Naive thymus-derived CD4-positive, alpha-beta T cell (primary cell): ENCODE results near the gene CNTNAP1. TPM values are rescaled to one million over a fixed set of nuclear protein-coding genes. Genes with fewer than 3 reads are reported as not detected.

ENCODE experiments used
- ATAC-seq: fragments of 150-1000 bp; cut with Tn5 transposase; 2 replicates; pipeline ENCODE4 v1.10.0; 2021; ENCODE audit warnings: mild to moderate bottlenecking, moderate library complexity
- CTCF ChIA-PET: fragments of 350-600 bp; sonication (Branson Sonifier 250); formaldehyde crosslinking; loops from one replicate; lab custom pipeline; 2021; ENCODE audit warnings: antibody characterized with exemption; lab: Charles Lee
- POLR2A ChIA-PET: fragments of 350-600 bp; sonication (Branson Sonifier 250); formaldehyde crosslinking; loops from one replicate; lab custom pipeline; 2021; ENCODE audit warnings: antibody characterized with exemption, inconsistent platforms; lab: Charles Lee
- DNase-seq, 9 donors: peaks; one replicate each; pipeline versions ENCODE4 v3.0.0 to v3.0.0-alpha.2; 2020 to 2022; ENCODE audit warnings: mixed read lengths in 1 of 9
- H3K27ac ChIP-seq: one replicate; pipeline ENCODE4 v1.7.0; 2013; ENCODE audit warnings: mild to moderate bottlenecking, low read depth, low read length, moderate library complexity
- H3K27me3 ChIP-seq, 2 donors: one replicate each; pipeline ENCODE4 v1.7.0; 2013; ENCODE audit warnings: low read length in 2 of 2, mild to moderate bottlenecking in 2 of 2, moderate library complexity in 2 of 2; ENCODE audit not compliant: control insufficient read depth in 2 of 2, insufficient read depth in 2 of 2
- H3K36me3 ChIP-seq, 3 experiments: 1 replicate in 2 of 3; 2 replicates in 1 of 3; pipeline ENCODE4 v1.7.0; 2013; ENCODE audit warnings: low read length in 3 of 3, mild to moderate bottlenecking in 3 of 3, moderate library complexity in 1 of 3; ENCODE audit not compliant: insufficient read depth in 3 of 3, control insufficient read depth in 2 of 3
- H3K4me1 ChIP-seq, 2 donors: one replicate each; pipeline ENCODE4 v1.7.0; 2013; ENCODE audit warnings: low read length in 2 of 2, mild to moderate bottlenecking in 2 of 2, moderate library complexity in 1 of 2; ENCODE audit not compliant: control insufficient read depth in 2 of 2, insufficient read depth in 2 of 2
- H3K4me3 ChIP-seq: 2 replicates; pipeline ENCODE4 v1.7.0; 2013; ENCODE audit warnings: mild to moderate bottlenecking, low read length
- H3K9me3 ChIP-seq, 3 experiments: 1 replicate in 2 of 3; 2 replicates in 1 of 3; pipeline ENCODE4 v1.7.0; 2013; ENCODE audit warnings: low read length in 3 of 3; ENCODE audit not compliant: control insufficient read depth in 2 of 3
- H3K27ac Mint-ChIP-seq, 9 donors: one replicate each; pipeline ENCODE4 v1.8.0; 2020 to 2022; ENCODE audit warnings: mixed read lengths in 9 of 9, mild to moderate bottlenecking in 8 of 9, moderate library complexity in 5 of 9, inconsistent platforms in 2 of 9
- H3K27me3 Mint-ChIP-seq, 5 donors: one replicate each; pipeline ENCODE4 v1.8.0; 2021 to 2022; ENCODE audit warnings: mixed read lengths in 5 of 5, mild to moderate bottlenecking in 1 of 5
- H3K36me3 Mint-ChIP-seq, 5 donors: one replicate each; pipeline ENCODE4 v1.8.0; 2020 to 2022; ENCODE audit warnings: mixed read lengths in 5 of 5, mild to moderate bottlenecking in 3 of 5, inconsistent platforms in 1 of 5
- H3K4me1 Mint-ChIP-seq, 7 donors: one replicate each; pipeline ENCODE4 v1.8.0; 2020 to 2022; ENCODE audit warnings: mixed read lengths in 7 of 7, mild to moderate bottlenecking in 3 of 7, inconsistent platforms in 1 of 7
- H3K4me3 Mint-ChIP-seq, 10 donors: one replicate each; pipeline ENCODE4 v1.8.0; 2020 to 2022; ENCODE audit warnings: mild to moderate bottlenecking in 10 of 10, mixed read lengths in 10 of 10, moderate library complexity in 6 of 10, inconsistent platforms in 2 of 10
- H3K9me3 Mint-ChIP-seq, 11 donors: one replicate each; pipeline ENCODE4 v1.8.0; 2020 to 2022; ENCODE audit warnings: mixed read lengths in 11 of 11, mild to moderate bottlenecking in 4 of 11, inconsistent platforms in 1 of 11, moderate library complexity in 1 of 11
- intact Hi-C, 2 donors: fragments of 100-400 bp; cut with micrococcal nuclease; formaldehyde crosslinking; loops; one replicate each; pipeline ENCODE4 v1.15.1; 2023
- polyA plus RNA-seq, 2 donors: library from polyadenylated mRNA; unstranded; fragments of 300-500 nt; fragmentation: Illumina TruSeq; gene quantifications; one replicate each; pipeline ENCODE4 v1.2.3, GENCODE V29; 2021
- total RNA-seq, 6 experiments: library from RNA in 5 of 6; stranded (reverse) in 5 of 6; gene quantifications; 1 replicate in 5 of 6; 2 replicates in 1 of 6; pipeline ENCODE4 v1.2.3 and lab custom pipeline; 2021 to 2026

Gene CNTNAP1
- total and polyA plus RNA-seq, 7 experiments from 2014 or later, result 0.04 to 2.4 (median 1.0) TPM

- H3K36me3 Mint-ChIP-seq, result no peaks in the 10 kb centered on the region
- no peaks in the 10 kb centered on the region for H3K36me3 ChIP-seq
- H3K27me3 Mint-ChIP-seq, result peaks cover 35 to 48% (median 38%) of the 10 kb centered on the region in 5 donors
- ATAC-seq (peak; percentile 44), DNase-seq (peak; percentile 51 to 85 (median 59))
- ChIA-PET CTCF (interaction anchor here (0.6 to 3.6 kb wide), 4 partner anchors 69 to 99 kb away, joined by 3 to 30 read pairs (median 4); partner anchors contain the start of genes RETREG3 and TUBG1), POLR2A (interaction anchor here (0.6 to 1.4 kb wide), 7 partner anchors 10 to 683 kb away, joined by 3 to 5 read pairs (median 3); partner anchors contain the start of genes GHDC and STAT3)
- intact Hi-C loops, result loop anchor here (1.0 to 10.0 kb wide), 10 partner anchors 67 to 747 kb away; partner anchors contain the start of genes BECN1 (in 1 of the 2), EZH1 (in 1 of the 2), NAGLU (in 1 of the 2) and ODAD4 (in 1 of the 2)
- no peaks in the 10 kb centered on the region for H3K9me3 ChIP-seq
- peaks cover 5 to 21% of the 10 kb centered on the region in 2 donors for H3K27me3 ChIP-seq
- H3K27ac Mint-ChIP-seq, result peak overlapping the region; percentile 21 to 95 (median 81)
- peaks cover 51 to 60% of the 10 kb centered on the region in 2 donors for H3K4me1 ChIP-seq
- peak overlapping the region; percentile 79 to 94 (median 89) for H3K4me3 Mint-ChIP-seq
- H3K4me1 Mint-ChIP-seq, result peaks cover 26 to 67% (median 58%) of the 10 kb centered on the region in 7 donors
- peak overlapping the region; percentile 73 for H3K4me3 ChIP-seq
- peaks cover 0 to 8% (median 0%) of the 10 kb centered on the region in 11 donors for H3K9me3 Mint-ChIP-seq
- peak overlapping the region; percentile 64 for H3K27ac ChIP-seq
Observed at GRCh38 chr17:42677921-42678781, 4.2 kb upstream of the CNTNAP1 start.

- H3K27ac Mint-ChIP-seq, result peak overlapping the region in 8 of 9 donors; percentile 36 to 95 (median 50)
- peaks cover 30 to 71% (median 62%) of the 10 kb centered on the region in 7 donors for H3K4me1 Mint-ChIP-seq
- no peaks in the 10 kb centered on the region for H3K36me3 ChIP-seq
- ATAC-seq (no peak), DNase-seq (peak in 5 of 9 donors; percentile 14 to 55 (median 33))
- no peaks in the 10 kb centered on the region for H3K36me3 Mint-ChIP-seq
- H3K27me3 Mint-ChIP-seq, result peaks cover 38 to 52% (median 42%) of the 10 kb centered on the region in 5 donors
- CTCF ChIA-PET, result interaction anchor here (1.0 to 3.6 kb wide), 3 partner anchors 39 to 100 kb away, joined by 3 to 30 read pairs (median 4); partner anchors contain the start of genes RETREG3 and TUBG1
- peak overlapping the region; percentile 79 to 94 (median 88) for H3K4me3 Mint-ChIP-seq
- POLR2A ChIA-PET, result interaction anchor here (0.7 to 2.4 kb wide), 8 partner anchors 11 to 290 kb away, joined by 3 to 17 read pairs (median 3); partner anchors contain the start of genes PSMC3IP, RETREG3, STAT3 and TUBG1
- peaks cover 5 to 21% of the 10 kb centered on the region in 2 donors for H3K27me3 ChIP-seq
- peaks cover 0 to 8% (median 0%) of the 10 kb centered on the region in 11 donors for H3K9me3 Mint-ChIP-seq
- peak overlapping the region; percentile 73 for H3K4me3 ChIP-seq
- no peaks in the 10 kb centered on the region for H3K9me3 ChIP-seq
- peak overlapping the region; percentile 54 for H3K27ac ChIP-seq
- peaks cover 51 to 60% of the 10 kb centered on the region in 2 donors for H3K4me1 ChIP-seq
- intact Hi-C loops, result loop anchor here (1.0 to 10.0 kb wide), 12 partner anchors 9 to 748 kb away; partner anchors contain the start of genes BECN1 (in 1 of the 2), COASY (in 1 of the 2), EZH1 (in 1 of the 2) and NAGLU (in 1 of the 2)
Observed at GRCh38 chr17:42678951-42679491, 3.3 kb upstream of the CNTNAP1 start.

- DNase-seq, result peak; percentile 54 to 78 (median 75)
- CTCF ChIA-PET, result interaction anchor here (0.6 to 3.6 kb wide), 4 partner anchors 39 to 101 kb away, joined by 3 to 30 read pairs (median 4); partner anchors contain the start of genes RETREG3 and TUBG1
- peaks cover 31 to 51% (median 35%) of the 10 kb centered on the region in 5 donors for H3K27me3 Mint-ChIP-seq
- Histone ChIP-seq H3K27ac (peak overlapping the region; percentile 54), H3K4me1 (peaks cover 51 to 53% of the 10 kb centered on the region in 2 donors), H3K36me3 (no peaks in the 10 kb centered on the region), H3K4me3 (peak overlapping the region; percentile 60), H3K9me3 (no peaks in the 10 kb centered on the region), H3K27me3 (peaks cover 5 to 14% of the 10 kb centered on the region in 2 donors)
- intact Hi-C loops, result loop anchor here (1.0 to 10.0 kb wide), 12 partner anchors 9 to 749 kb away; partner anchors contain the start of genes BECN1 (in 1 of the 2), COASY (in 1 of the 2), EZH1 (in 1 of the 2) and NAGLU (in 1 of the 2)
- H3K4me1 Mint-ChIP-seq, result peaks cover 30 to 64% (median 55%) of the 10 kb centered on the region in 7 donors
- ATAC-seq, result peak; percentile 63
- H3K36me3 Mint-ChIP-seq, result no peaks in the 10 kb centered on the region
- peak overlapping the region; percentile 34 to 87 (median 53) for H3K27ac Mint-ChIP-seq
- H3K4me3 Mint-ChIP-seq, result peak overlapping the region; percentile 79 to 94 (median 88)
- POLR2A ChIA-PET, result interaction anchor here (0.7 to 2.4 kb wide), 8 partner anchors 11 to 291 kb away, joined by 3 to 17 read pairs (median 4); partner anchors contain the start of genes PSMC3IP, RETREG3, STAT3 and TUBG1
- peaks cover 0 to 9% (median 0%) of the 10 kb centered on the region in 11 donors for H3K9me3 Mint-ChIP-seq
Observed at GRCh38 chr17:42679492-42680330, 2.6 kb upstream of the CNTNAP1 start.

GRCh38 chr17:42680331-42680808, 2.0 kb upstream of the CNTNAP1 start:
- no peak for DNase-seq
- Mint-ChIP-seq H3K27ac (peak overlapping the region in 5 of 9 donors; percentile 18 to 87 (median 69)), H3K36me3 (no peaks in the 10 kb centered on the region), H3K27me3 (peaks cover 28 to 48% (median 32%) of the 10 kb centered on the region in 5 donors), H3K4me3 (peak overlapping the region; percentile 29 to 94 (median 70)), H3K9me3 (peaks cover 0 to 10% (median 0%) of the 10 kb centered on the region in 11 donors), H3K4me1 (peaks cover 30 to 61% (median 51%) of the 10 kb centered on the region in 7 donors)
- peaks cover 50 to 51% of the 10 kb centered on the region in 2 donors for H3K4me1 ChIP-seq
- H3K27me3 ChIP-seq, result peaks cover 5 to 12% of the 10 kb centered on the region in 2 donors
- H3K27ac ChIP-seq, result no peak overlapping the region
- intact Hi-C loops, result no loop called here
- POLR2A ChIA-PET, result interaction anchor here (0.8 to 2.4 kb wide), 3 partner anchors 10 to 103 kb away, joined by 5 to 17 read pairs (median 12); partner anchors contain the start of genes PSMC3IP, RETREG3 and TUBG1
- no peaks in the 10 kb centered on the region for H3K9me3 ChIP-seq
- no peaks in the 10 kb centered on the region for H3K36me3 ChIP-seq
- H3K4me3 ChIP-seq, result peak overlapping the region; percentile 60
- ATAC-seq, result no peak
- CTCF ChIA-PET, result interaction anchor here (0.6 to 3.6 kb wide), 2 partner anchors 72 to 101 kb away, joined by 3 to 30 read pairs; no protein-coding TSS in a partner anchor

GRCh38 chr17:42682722-42683403, 532 bp downstream of the CNTNAP1 start:
- H3K27ac Mint-ChIP-seq, result peak overlapping the region in 2 of 9 donors; percentile 46 to 51
- CTCF ChIA-PET, result interaction anchor here (1.2 kb wide), 1 partner anchor 105 kb away, joined by 5 read pairs; the partner anchor contains the start of gene PSMC3IP
- POLR2A ChIA-PET, result interaction anchor here (1.0 kb wide), 2 partner anchors 24 to 74 kb away, joined by 3 read pairs; no protein-coding TSS in a partner anchor

More at GRCh38 chr17:42682722-42683403, 532 bp downstream of the CNTNAP1 start:
- peaks cover 23 to 42% (median 28%) of the 10 kb centered on the region in 5 donors for H3K27me3 Mint-ChIP-seq
- H3K9me3 ChIP-seq, result no peaks in the 10 kb centered on the region
- H3K27me3 ChIP-seq, result peaks cover 4 to 5% of the 10 kb centered on the region in 2 donors
- DNase-seq (peak in 1 of 9 donors; percentile 37), ATAC-seq (no peak)
- peaks cover 30 to 51% (median 44%) of the 10 kb centered on the region in 7 donors for H3K4me1 Mint-ChIP-seq
- H3K9me3 Mint-ChIP-seq, result peaks cover 0 to 11% (median 0%) of the 10 kb centered on the region in 11 donors
- H3K36me3 ChIP-seq, result no peaks in the 10 kb centered on the region
- peaks cover 28 to 37% of the 10 kb centered on the region in 2 donors for H3K4me1 ChIP-seq
- H3K4me3 ChIP-seq, result no peak overlapping the region
- H3K27ac ChIP-seq, result no peak overlapping the region
- intact Hi-C loops, result no loop called here
- peaks cover 0 to 6% (median 0%) of the 10 kb centered on the region in 5 donors for H3K36me3 Mint-ChIP-seq
- H3K4me3 Mint-ChIP-seq, result peak overlapping the region; percentile 20 to 94 (median 64)
